K562 (cell line): ENCODE results near the gene CNNM2. TPM values are rescaled to one million over a fixed set of nuclear protein-coding genes. Genes with fewer than 3 reads are reported as not detected.

Experiments
- ATAC-seq: fragments of 200-7000 bp; cut with Tn5 transposase; 3 replicates; pipeline ENCODE4 v1.9.1; 2020; ENCODE audit warnings: moderate library complexity
- BruUV-seq: library from RNA; stranded (reverse); fragments of 400-500 nt; replicated peaks from 2 replicates; lab custom pipeline; 2021; lab: Mats Ljungman, UMichigan
- CTCF ChIA-PET: fragments of 300-600 bp; formaldehyde crosslinking; extraction: SDS; loops from one replicate; lab custom pipeline; 2021; ENCODE audit warnings: low intra/inter-chr PET ratio; lab: Yijun Ruan, JAX
- POLR2A ChIA-PET: fragments of 300-600, 350-650 bp; sonication (Branson Sonifier 250); formaldehyde crosslinking; extraction: SDS; loops from one replicate; lab custom pipeline; 2021; ENCODE audit warnings: antibody characterized with exemption, inconsistent platforms; lab: Yijun Ruan, JAX
- DNase-seq, 4 experiments: peaks; one replicate each; pipeline versions ENCODE4 v3.0.0 to v3.0.0-alpha.2; 2011 to 2018; ENCODE audit warnings: low spot score in 3 of 4, mixed read lengths in 3 of 4; ENCODE audit errors: extremely low read depth in 1 of 4
- FAIRE-seq: peaks from 2 replicates; lab custom pipeline; 2011; peaks lifted over from hg19 to GRCh38; lab: Jason Lieb, UNC
- H2AFZ ChIP-seq: 2 replicates; pipeline ENCODE4 v1.6.0; 2011; ENCODE audit warnings: low read depth, low read length, control low read depth, inconsistent platforms
- H3K27ac ChIP-seq: fragments of 200-600 bp; 3 replicates; pipeline ENCODE4 v1.8.0; 2011; ENCODE audit warnings: low read depth, mild to moderate bottlenecking, control low read depth, inconsistent platforms, low read length, moderate library complexity, mixed read lengths; ENCODE audit errors: extremely low read depth
- H3K27me3 ChIP-seq, 2 experiments: fragments of 300-600 bp in 1 of 2; 2 replicates in 1 of 2; 3 replicates in 1 of 2; pipeline versions ENCODE4 v1.6.0 to v1.8.0; 2011; ENCODE audit warnings: inconsistent platforms in 2 of 2, low read length in 2 of 2, mild to moderate bottlenecking in 1 of 2, mixed read lengths in 1 of 2, moderate library complexity in 1 of 2; ENCODE audit not compliant: control insufficient read depth in 2 of 2, insufficient read depth in 2 of 2
- H3K36me3 ChIP-seq: fragments of 300-600 bp; 3 replicates; pipeline ENCODE4 v1.8.0; 2011; ENCODE audit warnings: mild to moderate bottlenecking, low read length, inconsistent platforms; ENCODE audit not compliant: control insufficient read depth, insufficient read depth
- H3K4me1 ChIP-seq, 2 experiments: fragments of 200-600 bp in 1 of 2; replicated peaks in 1 of 2; 2 replicates in 1 of 2; 3 replicates in 1 of 2; pipeline versions ENCODE4 v1.5.1 to v1.8.0; 2011; ENCODE audit warnings: inconsistent platforms in 2 of 2, low read length in 2 of 2, mild to moderate bottlenecking in 1 of 2, mixed read lengths in 1 of 2, moderate library complexity in 1 of 2; ENCODE audit not compliant: control insufficient read depth in 2 of 2, insufficient read depth in 2 of 2
- H3K4me2 ChIP-seq: 2 replicates; pipeline ENCODE4 v1.6.1; 2011; ENCODE audit warnings: low read length, control low read depth, inconsistent platforms, mixed read lengths; ENCODE audit not compliant: insufficient read depth
- H3K4me3 ChIP-seq: fragments of 200-600 bp; sonication (generic), shearing (Covaris generic); 2 replicates; pipeline ENCODE4 v1.5.1; 2016; ENCODE audit warnings: control low read depth, inconsistent platforms
- H3K79me2 ChIP-seq: fragments of 200-600 bp; 3 replicates; pipeline ENCODE4 v1.8.0; 2011; ENCODE audit warnings: low read length, inconsistent platforms; ENCODE audit not compliant: control insufficient read depth, insufficient read depth
- H3K9ac ChIP-seq, 2 experiments: 2 replicates each; pipeline versions ENCODE4 v1.6.0 to v1.6.1; 2011; ENCODE audit warnings: low read depth in 2 of 2, low read length in 2 of 2, control low read depth in 1 of 2, inconsistent platforms in 1 of 2, mild to moderate bottlenecking in 1 of 2, mixed read lengths in 1 of 2; ENCODE audit not compliant: insufficient read depth in 1 of 2
- H3K9me1 ChIP-seq: one replicate; pipeline ENCODE4 v1.6.0; 2011; ENCODE audit warnings: inconsistent platforms, mild to moderate bottlenecking, low read length, moderate library complexity; ENCODE audit not compliant: control insufficient read depth, insufficient read depth
- H3K9me3 ChIP-seq: replicated peaks from 2 replicates; pipeline ENCODE4 v1.5.1; 2011; ENCODE audit warnings: low read depth, low read length, inconsistent platforms; ENCODE audit not compliant: control insufficient read depth, insufficient read depth
- H4K20me1 ChIP-seq: replicated peaks from 2 replicates; pipeline ENCODE4 v1.6.1; 2011; ENCODE audit warnings: low read length, inconsistent platforms, mixed read lengths; ENCODE audit not compliant: control insufficient read depth, insufficient read depth
- DNMT1 ChIP-seq: fragments of 450-650 bp; IDR thresholded peaks from 2 replicates; pipeline ENCODE4 v1.6.1; 2016; ENCODE audit warnings: antibody characterized with exemption, mild to moderate bottlenecking
- E2F4 ChIP-seq: sonication (generic); formaldehyde crosslinking; IDR thresholded peaks from 2 replicates; pipeline ENCODE4 v1.8.0; 2022; ENCODE audit warnings: mild to moderate bottlenecking, low read depth, missing genetic modification reagents
- ERF ChIP-seq: fragments of 450-650 bp; formaldehyde crosslinking; IDR thresholded peaks from 2 replicates; pipeline ENCODE4 v1.4.0; 2020; ENCODE audit warnings: mild to moderate bottlenecking, mixed read lengths
- FUS ChIP-seq: fragments of 200-400 bp; formaldehyde crosslinking; optimal IDR thresholded peaks from 2 replicates; pipeline ENCODE3; 2017; ENCODE audit warnings: low read depth, low read length
- HDAC6 ChIP-seq: IDR thresholded peaks from 2 replicates; pipeline ENCODE4 v1.6.1; 2012; ENCODE audit warnings: low read depth, mild to moderate bottlenecking, control low read depth, inconsistent platforms, low read length, moderate library complexity
- KLF13 ChIP-seq: fragments of 450-650 bp; IDR thresholded peaks from 2 replicates; pipeline ENCODE4 v1.6.1; 2016; ENCODE audit warnings: missing genetic modification characterization, low read depth, mild to moderate bottlenecking, missing compliant biosample characterization, moderate library complexity, borderline replicate concordance
- MAFK ChIP-seq: IDR thresholded peaks from 2 replicates; pipeline ENCODE4 v1.6.1; 2011; ENCODE audit warnings: low read length, improper control_type of control experiment
- PHF20 ChIP-seq: fragments of 450-650 bp; IDR thresholded peaks from 2 replicates; pipeline ENCODE4 v1.6.1; 2018; ENCODE audit not compliant: partially characterized antibody
- RBFOX2 ChIP-seq: fragments of 200-400 bp; formaldehyde crosslinking; IDR thresholded peaks from 2 replicates; pipeline ENCODE4 v1.6.1; 2017; ENCODE audit warnings: low read depth, mild to moderate bottlenecking, low read length, moderate library complexity
- RBM25 ChIP-seq: fragments of 200-400 bp; formaldehyde crosslinking; IDR thresholded peaks from 2 replicates; pipeline ENCODE4 v1.6.1; 2018; ENCODE audit warnings: low read length, low read depth, moderate library complexity; ENCODE audit not compliant: severe bottlenecking
- SLC30A9 ChIP-seq: fragments of 250-450 bp; sonication (Bioruptor Pico); IDR thresholded peaks from 2 replicates; pipeline ENCODE4 v1.8.0; 2022; ENCODE audit warnings: mild to moderate bottlenecking, moderate library complexity
- SRF ChIP-seq, 2 experiments: fragments of 250-450, 450-650 bp in 1 of 2; sonication (Bioruptor Pico) in 1 of 2; sonication (generic) in 1 of 2; formaldehyde crosslinking; IDR thresholded peaks; 2 replicates each; pipeline versions ENCODE4 v1.5.0 to v1.5.1; 2020 to 2022; ENCODE audit warnings: mild to moderate bottlenecking in 1 of 2, missing genetic modification reagents in 1 of 2
- ZBTB5 ChIP-seq: fragments of 450-650 bp; IDR thresholded peaks from 2 replicates; pipeline ENCODE4 v1.6.1; 2017; ENCODE audit warnings: antibody characterized with exemption
- ZNF253 ChIP-seq: fragments of 250-450 bp; sonication (Bioruptor Pico); conservative IDR thresholded peaks from 2 replicates; pipeline ENCODE4 v1.6.1; 2021; ENCODE audit warnings: mild to moderate bottlenecking
- ZNF354B ChIP-seq: fragments of 250-450 bp; sonication (Bioruptor Pico); IDR thresholded peaks from 2 replicates; pipeline ENCODE4 v1.4.0; 2020
- ZNF668 ChIP-seq: fragments of 250-450 bp; sonication (Bioruptor Pico); IDR thresholded peaks from 2 replicates; pipeline ENCODE4 v1.8.0; 2022; ENCODE audit warnings: mild to moderate bottlenecking, inconsistent platforms
- WGBS: fragments of 100-300 bp; shearing (Covaris generic); methylation state at CpG from one replicate; pipeline ENCODE4 v1.1.6; 2016; ENCODE audit warnings: low coverage, mixed read lengths; ENCODE audit not compliant: insufficient coverage; ENCODE audit errors: missing lambda C conversion rate; 5-methylcytosine and 5-hydroxymethylcytosine counted together
- in situ Hi-C: fragments of 300-500 bp; cut with MboI; formaldehyde crosslinking; loops from 4 replicates; pipeline ENCODE4 v1.15.0; 2018; ENCODE audit warnings: inconsistent platforms, mixed read lengths
- intact Hi-C: fragments of 100-400 bp; cut with micrococcal nuclease; formaldehyde crosslinking; loops from 2 replicates; pipeline ENCODE4 v1.14.2; 2022
- polyA plus RNA-seq, 8 experiments: library from polyadenylated mRNA; depleted of rRNA in 4 of 8; stranded (reverse) in 5 of 8; unstranded in 3 of 8; fragments of >200 nt; fragmentation: Nextera tagmentation in 2 of 8; fragmentation: Illumina TruSeq in 1 of 8; extraction: Ambion mirVana in 2 of 8; extraction: Trizol in 1 of 8; gene quantifications; 2 replicates each; pipeline versions ENCODE4 v1.2.1 to v1.2.3, GENCODE V29; 2011 to 2014; ENCODE audit warnings: inconsistent platforms in 1 of 8, missing spikeins in 1 of 8
- total RNA-seq, 7 experiments: library from RNA; depleted of rRNA in 6 of 7; stranded (reverse); fragments of >200 nt in 6 of 7; fragmentation: Illumina TruSeq in 2 of 7; extraction: Trizol in 2 of 7; gene quantifications; 2 replicates each; pipeline versions ENCODE4 v1.2.1 to v1.2.3, GENCODE V29; 2011 to 2021; ENCODE audit warnings: low replicate concordance in 1 of 7

CNNM2 gene
- total and polyA plus RNA-seq, 9 of the 15 experiments (the other 6 are each of a cell fraction or from before 2014, with no cell fraction given) = 0.21 to 5.0 (median 1.3) TPM

- ATAC-seq (no peak), FAIRE-seq (no peak), DNase-seq (no peak)
- H2AFZ ChIP-seq = no peak overlapping the region
- ChIA-PET CTCF (no interaction called here), POLR2A (interaction anchor here (0.6 to 1.8 kb wide), 3 partner anchors 9 to 11 kb away, joined by 3 to 8 read pairs (median 3); no protein-coding TSS in a partner anchor)
- no peaks in the 10 kb centered on the region for H3K4me1 ChIP-seq
- WGBS = 98% methylated on average over 4 of the region's 7 CpGs
- H3K4me2 ChIP-seq = no peak overlapping the region
- in situ Hi-C loops (no loop called here), intact Hi-C loops (no loop called here)
- BruUV-seq = no TSS peak
- no peak overlapping the region for H3K9ac ChIP-seq
- H3K4me3 ChIP-seq = no peak overlapping the region
- H3K9me3 ChIP-seq = no peaks in the 10 kb centered on the region
- no peaks in the 10 kb centered on the region for H3K79me2 ChIP-seq
- no peaks in the 10 kb centered on the region for H3K9me1 ChIP-seq
- H3K27ac ChIP-seq = no peak overlapping the region
- peaks cover 81% of the 10 kb centered on the region; the same call in 2 of the 3 replicates for H3K36me3 ChIP-seq
- TF ChIP-seq ZNF354B (CRISPR knock-in tag) (no peak), DNMT1 (no peak), ZNF253 (CRISPR knock-in tag) (no peak), RBFOX2 (no peak), KLF13 (no peak), SLC30A9 (CRISPR knock-in tag) (no peak), PHF20 (no peak), E2F4 (CRISPR knock-in tag) (no peak), HDAC6 (no peak), ERF (no peak), ZNF668 (no peak), ZBTB5 (no peak), SRF (CRISPR knock-in tag; IDR thresholded peaks at IDR 0.05) (no peak), FUS (no peak), RBM25 (no peak), MAFK (no peak)
- H4K20me1 ChIP-seq = no peaks in the 10 kb centered on the region
- no peaks in the 10 kb centered on the region for H3K27me3 ChIP-seq
Measured at GRCh38 chr10:103090911-103091310, 172.8 kb downstream of the CNNM2 start.
